ENCODE results near the gene TPCN1. TPM values are rescaled to one million over a fixed set of nuclear protein-coding genes. Genes with fewer than 3 reads are reported as not detected.
A peak's percentile ranks its signal among the peaks of the same experiment; 100 is the strongest.

TPCN1 gene
- total and polyA plus RNA-seq, 2 of the 8 experiments (the other 6 are each of a cell fraction or from before 2014, with no cell fraction given) = 14.9 to 21.4 TPM

GRCh38 chr12:113185180-113186032 lies 35.9 kb upstream of the TPCN1 start, which contains the start of the genes DDX54 and RITA1 (continued):
- TF ChIP-seq GABPA (IDR thresholded peaks at IDR 0.05; ENCODE audit: borderline replicate concordance, insufficient read depth, low read length) = no peak
- 0 out of 2 replicates have a peak, but pooled peaks have one; percentile 51 for TF ChIP-seq TCF12 (IDR thresholded peaks at IDR 0.05; ENCODE audit: low read depth, low read length)
- TF ChIP-seq BRCA1 (IDR thresholded peaks at IDR 0.05; ENCODE audit: low read depth, low read length) = peak; percentile 15; the same call in 1 of the 2 replicates
- no peak; the same call in 1 of the 2 replicates for TF ChIP-seq GTF2F1 (IDR thresholded peaks at IDR 0.05; ENCODE audit: borderline replicate concordance, low read depth, low read length)
- TF ChIP-seq SIN3A (conservative IDR thresholded peaks at IDR 0.05 in 1 of 2, IDR thresholded peaks at IDR 0.05 in 1 of 2; ENCODE audit: low read depth in 1 of 2, low read length in 2 of 2) = no peak; a peak in 2 of 4 replicates
- no peak for TF ChIP-seq NANOG (IDR thresholded peaks at IDR 0.05; ENCODE audit: insufficient read depth, low read depth, low read length, poor library complexity, severe bottlenecking)
- TF ChIP-seq EZH2 (IDR thresholded peaks at IDR 0.05; ENCODE audit: low read depth, low read length, severe bottlenecking) = no peak
- 0 out of 2 replicates have a peak, but pooled peaks have one; percentile 4 for TF ChIP-seq BACH1 (IDR thresholded peaks at IDR 0.05; ENCODE audit: low read length)
- peak; percentile 84; the same call in 1 of the 2 replicates for TF ChIP-seq TAF1 (IDR thresholded peaks at IDR 0.05; ENCODE audit: low read depth, low read length)
- TF ChIP-seq, protein P1, sequence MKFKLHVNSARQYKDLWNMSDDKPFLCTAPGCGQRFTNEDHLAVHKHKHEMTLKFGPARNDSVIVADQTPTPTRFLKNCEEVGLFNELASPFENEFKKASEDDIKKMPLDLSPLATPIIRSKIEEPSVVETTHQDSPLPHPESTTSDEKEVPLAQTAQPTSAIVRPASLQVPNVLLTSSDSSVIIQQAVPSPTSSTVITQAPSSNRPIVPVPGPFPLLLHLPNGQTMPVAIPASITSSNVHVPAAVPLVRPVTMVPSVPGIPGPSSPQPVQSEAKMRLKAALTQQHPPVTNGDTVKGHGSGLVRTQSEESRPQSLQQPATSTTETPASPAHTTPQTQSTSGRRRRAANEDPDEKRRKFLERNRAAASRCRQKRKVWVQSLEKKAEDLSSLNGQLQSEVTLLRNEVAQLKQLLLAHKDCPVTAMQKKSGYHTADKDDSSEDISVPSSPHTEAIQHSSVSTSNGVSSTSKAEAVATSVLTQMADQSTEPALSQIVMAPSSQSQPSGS (IDR thresholded peaks at IDR 0.05; ENCODE audit: low read length) = no peak
- TF ChIP-seq TAF7 (optimal IDR thresholded peaks at IDR 0.05; ENCODE audit: borderline replicate concordance, low read depth, low read length) = peak; percentile 66
- TF ChIP-seq POLR2AphosphoS5 (IDR thresholded peaks at IDR 0.05; ENCODE audit: low read depth, low read length) = peak; percentile 62
- peak; percentile 87 for TF ChIP-seq KDM4A (IDR thresholded peaks at IDR 0.05; ENCODE audit: low read depth, low read length, severe bottlenecking)
- TF ChIP-seq E2F6 (IDR thresholded peaks at IDR 0.05) = no peak; the same call in 1 of the 2 replicates
- TF ChIP-seq KDM5A (IDR thresholded peaks at IDR 0.05; ENCODE audit: low read length) = 0 out of 2 replicates have a peak, but pooled peaks have one; percentile 28
- TF ChIP-seq SP1 (IDR thresholded peaks at IDR 0.05; ENCODE audit: low read depth, low read length) = peak; percentile 66; the same call in 1 of the 2 replicates
- no peak for TF ChIP-seq CEBPB (IDR thresholded peaks at IDR 0.05; ENCODE audit: low read depth, low read length)
- TF ChIP-seq CBX8 (IDR thresholded peaks at IDR 0.05; ENCODE audit: borderline replicate concordance, low read depth, low read length) = no peak

Data from H1 (cell line).